ENCODE results near the gene USP19.

DNA sequence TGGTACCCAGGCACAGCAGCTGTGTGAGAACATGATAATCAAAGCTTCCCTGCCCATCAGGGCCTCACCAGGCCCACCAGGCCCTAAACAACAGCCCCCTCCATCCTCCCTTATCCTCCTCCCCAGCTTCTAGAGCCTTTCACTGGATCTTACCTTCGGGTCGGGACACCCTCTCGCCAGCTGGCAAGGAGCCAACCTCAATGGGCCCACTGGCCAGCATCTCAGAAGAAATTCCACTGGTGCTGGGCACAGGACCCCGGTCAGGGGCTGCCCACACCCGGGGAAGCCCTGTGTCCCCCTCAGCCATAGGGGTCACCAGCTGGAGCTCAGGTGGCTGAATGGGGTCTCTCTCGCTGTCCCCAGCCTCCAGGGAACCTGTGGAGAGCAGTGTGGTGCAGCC lies 9.3 kb downstream of the USP19 start:
- no peak for TF ChIP-seq CTCF (IDR thresholded peaks at IDR 0.05)
- no peak for TF ChIP-seq TP53 (CRISPR knock-in tag; IDR thresholded peaks at IDR 0.05)
- no peak for TF ChIP-seq RELA (CRISPR knock-in tag; IDR thresholded peaks at IDR 0.05; ENCODE audit: borderline replicate concordance)
- TF ChIP-seq TCF7 (CRISPR knock-in tag; IDR thresholded peaks at IDR 0.05; ENCODE audit: low read depth), result no peak
- TF ChIP-seq, protein P1, sequence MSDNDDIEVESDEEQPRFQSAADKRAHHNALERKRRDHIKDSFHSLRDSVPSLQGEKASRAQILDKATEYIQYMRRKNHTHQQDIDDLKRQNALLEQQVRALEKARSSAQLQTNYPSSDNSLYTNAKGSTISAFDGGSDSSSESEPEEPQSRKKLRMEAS (CRISPR knock-in tag; IDR thresholded peaks at IDR 0.05), result no peak
